HepG2 (cell line): ENCODE results near the gene RAB29. TPM values are rescaled to one million over a fixed set of nuclear protein-coding genes. Genes with fewer than 3 reads are reported as not detected.

Experiments used
- ATF6 ChIP-seq: sonication (generic); formaldehyde crosslinking; conservative IDR thresholded peaks from 2 replicates; pipeline ENCODE4 v1.4.0; 2020; ENCODE audit warnings: missing genetic modification reagents
- CBX2 ChIP-seq, 2 experiments: fragments of 200-600 bp in 1 of 2; sonication (generic); formaldehyde crosslinking in 1 of 2; IDR thresholded peaks; 2 replicates each; pipeline versions ENCODE4 v1.7.0 to v1.8.1; 2018 to 2022; ENCODE audit warnings: low read depth in 2 of 2, low read length in 1 of 2, mild to moderate bottlenecking in 1 of 2, missing genetic modification reagents in 1 of 2
- KLF15 ChIP-seq: sonication (generic); formaldehyde crosslinking; IDR thresholded peaks from 2 replicates; pipeline ENCODE4 v1.8.1; 2023; ENCODE audit warnings: borderline replicate concordance, mild to moderate bottlenecking, inconsistent platforms, missing genetic modification reagents, mixed read lengths
- THAP8 ChIP-seq: sonication (generic); formaldehyde crosslinking; IDR thresholded peaks from 2 replicates; pipeline ENCODE4 v1.5.1; 2020; ENCODE audit warnings: missing genetic modification reagents, mild to moderate bottlenecking, borderline replicate concordance
- ZNF609 ChIP-seq: sonication (generic); formaldehyde crosslinking; IDR thresholded peaks from 2 replicates; pipeline ENCODE4 v1.4.0; 2020; ENCODE audit warnings: mild to moderate bottlenecking, missing genetic modification reagents, borderline replicate concordance
- polyA plus RNA-seq, 8 experiments: library from polyadenylated mRNA; depleted of rRNA in 3 of 8; stranded (reverse) in 7 of 8; unstranded in 1 of 8; fragments of >200 nt; fragmentation: Illumina TruSeq in 4 of 8; extraction: Trizol in 4 of 8; gene quantifications; 2 replicates each; pipeline versions ENCODE4 v1.2.1 to v1.2.3, GENCODE V29; 2011 to 2016; ENCODE audit warnings: low read depth in 4 of 8, missing spikeins in 1 of 8, mixed read lengths in 1 of 8; ENCODE audit not compliant: insufficient read depth in 1 of 8
- total RNA-seq, 5 experiments: library from RNA; depleted of rRNA; stranded (reverse); fragments of >200 nt; fragmentation: Illumina TruSeq; extraction: Trizol; gene quantifications; 2 replicates each; pipeline ENCODE4 v1.2.3, GENCODE V29; 2016; ENCODE audit warnings: low read depth in 1 of 5

Gene RAB29
- total and polyA plus RNA-seq, 2 of the 13 experiments (the other 11 are each of a cell fraction or from before 2014, with no cell fraction given) = 8.7 to 10.1 TPM

GRCh38 chr1:205726619-205727125 is 48.6 kb downstream of the RAB29 start (continued):
- TF ChIP-seq ATF6 (CRISPR knock-in tag) (no peak), THAP8 (CRISPR knock-in tag) (no peak), CBX2 (IDR thresholded peaks at IDR 0.05; ENCODE audit: low read depth, low read length) (no peak), CBX2 (CRISPR knock-in tag; IDR thresholded peaks at IDR 0.05; ENCODE audit: low read depth) (no peak), KLF15 (CRISPR knock-in tag) (no peak), ZNF609 (CRISPR knock-in tag) (no peak)
